GM19035 (cell line): Measurements from ENCODE around the gene SAA4.
"Not testable (repeated sequence)": the region's sequence is repeated elsewhere in the genome, so short reads cannot be mapped to it uniquely, and the experiment has no call there.

ENCODE experiments used
- ATAC-seq: cut with Tn5 transposase; IDR thresholded peaks from one replicate; pipeline ENCODE4 v1.9.1; 2021; ENCODE audit not compliant: unreplicated experiment

The SAA4 gene

DNA sequence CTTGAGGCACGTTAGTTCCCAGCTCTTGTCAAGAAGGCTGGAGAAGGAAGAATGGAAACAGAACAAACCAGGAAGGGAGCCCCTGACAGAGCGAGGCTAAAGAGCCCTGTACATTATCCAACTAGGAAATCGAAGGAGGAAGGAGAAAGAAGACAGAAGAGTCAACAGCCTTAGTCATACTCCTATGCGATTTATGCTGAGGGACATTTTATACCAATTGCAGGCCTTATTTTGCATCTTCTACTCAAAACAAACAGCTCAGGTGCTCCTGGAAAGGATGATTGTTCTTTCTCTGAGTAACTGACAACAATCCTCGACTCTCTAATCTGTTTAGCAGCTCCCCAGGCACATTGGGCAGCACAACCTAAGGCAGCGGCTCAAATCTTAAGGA lies 10.6 kb upstream of the SAA4 start:
- not testable (repeated sequence) for ATAC-seq

DNA sequence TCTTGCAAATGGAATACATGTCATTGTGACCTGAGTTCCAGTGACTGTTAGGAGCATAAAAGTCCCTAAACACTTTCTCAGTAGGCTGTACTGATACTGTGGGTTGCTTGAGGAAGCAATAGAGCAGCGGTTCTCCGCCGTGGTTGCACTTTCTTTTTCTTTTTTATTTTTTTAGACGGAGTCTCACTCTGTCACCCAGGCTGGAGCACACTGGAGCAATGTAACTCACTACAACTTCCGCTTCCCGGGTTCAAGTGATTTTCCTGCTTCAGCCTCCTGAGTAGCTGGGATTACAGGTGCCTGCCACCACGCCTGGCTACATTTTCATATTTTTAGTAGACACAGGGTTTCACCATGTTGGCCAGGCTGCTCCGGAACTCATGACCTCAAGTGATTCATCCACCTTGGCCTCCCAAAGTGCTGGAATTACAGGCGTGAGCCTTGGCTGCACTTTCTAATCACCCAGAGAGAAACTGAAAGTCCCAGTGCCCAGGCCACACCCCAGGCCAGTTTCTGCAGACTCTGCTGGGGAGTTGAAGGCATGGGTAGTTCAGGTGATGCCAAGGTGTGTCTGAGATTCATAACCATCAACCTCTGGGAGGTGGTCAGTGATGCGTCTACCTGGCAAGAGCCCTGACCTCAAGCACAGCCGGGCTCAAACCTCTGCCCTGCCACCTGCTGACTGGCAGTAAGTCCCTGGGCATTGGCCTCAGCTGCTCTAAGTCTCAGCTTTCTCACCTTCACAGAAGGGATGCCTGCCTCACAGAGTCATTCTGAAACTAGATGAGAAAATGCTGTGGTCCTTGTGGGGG lies 10.0 kb upstream of the SAA4 start:
- peak; percentile 76 for ATAC-seq

DNA sequence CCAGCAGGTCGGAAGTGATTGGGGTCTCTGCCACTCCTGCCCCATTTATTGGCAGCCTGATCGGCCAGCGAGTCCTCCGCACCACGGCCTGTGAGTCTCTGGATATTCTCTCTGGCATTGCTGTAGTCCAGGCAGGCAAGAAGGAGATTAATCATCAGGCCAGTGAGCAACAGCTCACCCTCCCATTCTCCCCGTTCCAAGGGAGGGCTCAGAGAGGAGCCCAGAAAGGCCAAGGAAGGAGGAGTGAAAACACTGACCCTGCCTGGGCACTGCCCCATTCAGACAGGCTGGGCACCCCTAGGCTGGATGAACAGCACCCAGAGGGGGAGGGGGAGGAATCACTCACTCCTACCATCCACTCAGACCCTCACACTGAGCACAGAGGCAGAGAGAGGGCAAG lies 8.8 kb upstream of the SAA4 start:
- no peak for ATAC-seq

DNA sequence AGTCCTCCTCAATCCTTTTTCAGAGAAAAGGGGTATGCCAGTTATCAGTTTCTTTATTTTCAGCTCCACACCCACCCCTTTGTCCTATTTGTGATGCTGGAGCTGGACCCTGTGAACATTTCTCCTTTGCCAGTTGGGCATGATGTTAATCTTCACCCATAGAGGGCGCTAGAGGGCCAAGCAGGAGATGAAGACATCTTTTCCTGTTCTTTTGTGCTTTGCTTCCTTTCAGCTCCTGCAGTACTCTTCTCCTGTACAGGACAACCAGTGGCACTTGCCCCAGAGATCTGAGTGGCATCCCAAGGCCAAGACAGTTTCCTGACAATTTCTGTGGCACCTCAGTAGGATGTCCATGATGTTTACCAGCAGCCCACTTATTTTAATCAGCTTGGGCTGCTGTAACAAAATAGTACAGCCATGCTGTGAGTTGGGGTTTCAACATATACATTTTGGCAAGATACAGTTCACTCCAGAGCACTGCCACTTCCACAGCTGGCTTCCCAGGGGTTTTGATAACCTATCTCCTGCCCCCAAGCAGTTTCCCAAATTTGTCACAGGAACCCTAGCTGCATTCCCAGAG lies 7.3 kb upstream of the SAA4 start:
- ATAC-seq = no peak

DNA sequence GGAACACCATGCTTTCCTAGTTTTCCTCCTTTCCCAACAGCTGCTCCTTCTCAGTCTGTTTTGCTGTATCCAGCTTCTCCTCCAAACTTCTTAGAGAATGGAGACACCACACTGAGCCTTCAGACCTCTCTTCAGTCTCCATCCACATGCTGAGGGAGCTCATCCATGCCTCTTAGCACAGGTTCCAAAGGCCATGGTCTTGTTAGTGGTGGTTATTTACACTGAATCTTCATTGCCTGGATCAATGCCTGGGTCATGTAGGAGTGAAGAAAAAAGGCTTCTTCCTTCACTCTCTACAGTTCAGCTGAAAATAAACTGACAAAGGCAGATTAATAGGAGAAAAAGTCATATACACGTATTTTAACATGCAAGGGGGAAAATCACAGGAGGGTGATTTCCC lies 3.1 kb upstream of the SAA4 start:
- ATAC-seq = no peak

DNA sequence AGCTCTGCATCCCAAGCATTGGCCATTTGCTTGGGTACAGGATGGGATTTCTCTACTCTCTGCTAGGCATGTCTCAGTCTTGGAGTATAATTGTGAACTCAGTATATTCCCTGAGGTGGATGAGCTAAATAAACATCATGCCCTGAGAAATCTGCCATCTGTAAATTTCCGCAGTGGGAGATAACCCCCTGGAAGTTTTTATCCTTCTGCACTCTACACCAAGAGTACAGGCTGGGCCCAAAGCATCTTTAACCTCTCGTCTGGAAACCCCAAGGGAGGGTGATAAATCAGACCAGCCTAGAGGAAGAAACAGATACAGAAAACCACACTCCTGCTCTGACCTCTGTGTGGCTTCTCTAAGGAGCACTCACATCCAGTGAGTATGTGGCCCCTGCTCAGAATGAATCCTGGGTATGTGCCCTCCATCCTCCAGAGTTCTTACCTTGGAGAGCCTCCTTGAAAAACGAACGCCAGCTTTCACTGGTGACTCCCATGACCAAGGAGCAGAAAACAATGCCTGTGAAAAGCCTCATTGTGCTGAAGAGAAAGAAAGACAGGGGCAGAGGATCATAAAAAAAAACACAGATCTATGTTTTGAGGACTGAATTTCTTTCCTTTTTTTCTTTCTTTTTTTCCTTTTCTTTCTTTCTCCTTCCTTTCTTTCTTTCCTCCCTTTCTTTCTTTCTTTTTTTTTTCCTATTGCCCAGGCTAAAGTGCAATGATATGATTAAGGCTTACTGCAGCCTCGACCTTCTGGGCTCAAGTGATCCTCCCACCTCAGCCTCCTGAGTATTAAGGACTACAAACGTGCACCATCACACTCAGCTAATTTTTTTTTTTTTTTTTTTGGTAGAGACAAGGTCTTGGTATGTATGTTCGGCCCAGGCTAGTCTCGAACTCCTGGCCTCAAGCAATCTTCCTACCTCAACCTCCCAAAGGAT lies 938 bp downstream of the SAA4 start:
- ATAC-seq = no peak

DNA sequence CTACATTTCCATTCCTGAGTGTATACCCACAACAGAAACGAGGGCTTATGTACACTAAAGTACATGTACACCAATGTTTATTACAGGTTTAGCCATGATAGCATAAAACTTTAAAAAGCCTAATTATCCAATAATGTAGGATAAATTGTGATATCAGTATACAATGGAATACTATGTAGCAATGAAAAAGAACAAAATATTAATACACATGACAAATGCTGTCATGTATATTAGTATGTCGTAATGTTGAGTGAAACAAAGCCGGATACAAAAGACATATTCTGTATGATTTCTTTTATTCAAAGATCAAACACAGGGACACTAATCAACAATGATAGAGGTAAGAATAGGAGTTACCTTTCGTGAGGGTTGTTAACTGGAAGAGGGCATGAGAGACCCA lies 2.7 kb downstream of the SAA4 start:
- ATAC-seq = no peak

DNA sequence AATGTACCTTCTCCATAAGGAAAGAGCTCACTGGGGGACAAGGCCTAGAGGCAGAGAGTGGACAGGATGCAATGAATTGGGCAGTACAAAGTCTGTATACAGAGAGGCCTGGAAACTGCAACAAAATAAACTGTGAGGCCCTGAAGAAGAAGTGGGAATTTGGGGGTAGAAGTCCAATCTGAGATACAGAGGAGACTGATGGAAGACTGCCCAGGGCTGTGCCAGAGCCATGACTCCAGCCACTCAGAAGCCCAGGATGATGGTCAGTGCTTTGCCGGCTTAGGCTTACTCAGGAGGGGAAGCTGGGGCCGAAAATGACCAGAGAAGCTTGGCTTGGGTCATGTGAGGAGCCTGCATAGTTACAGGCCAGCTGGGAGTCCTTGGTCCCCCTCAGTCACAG lies 5.7 kb downstream of the SAA4 start:
- ATAC-seq = no peak

DNA sequence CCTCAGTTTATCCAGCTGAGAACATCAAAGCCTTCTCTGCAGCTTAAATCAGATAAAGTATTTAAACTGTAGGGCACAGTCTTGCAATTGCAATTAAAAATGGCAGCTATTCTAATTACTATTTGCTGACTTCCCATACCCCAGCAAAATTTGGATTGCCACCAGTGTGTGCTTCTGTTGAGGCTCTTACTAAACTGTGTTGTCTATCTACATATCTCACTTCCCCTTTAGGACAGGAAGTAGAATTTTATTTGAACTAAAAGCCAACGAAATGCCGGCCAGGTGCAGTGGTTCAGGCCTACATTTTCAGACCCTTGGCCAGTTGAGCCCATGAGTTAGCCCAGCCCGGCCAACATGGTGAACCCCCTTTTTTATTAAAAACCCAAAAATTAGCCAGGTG lies 7.1 kb downstream of the SAA4 start:
- ATAC-seq = peak; percentile 97

DNA sequence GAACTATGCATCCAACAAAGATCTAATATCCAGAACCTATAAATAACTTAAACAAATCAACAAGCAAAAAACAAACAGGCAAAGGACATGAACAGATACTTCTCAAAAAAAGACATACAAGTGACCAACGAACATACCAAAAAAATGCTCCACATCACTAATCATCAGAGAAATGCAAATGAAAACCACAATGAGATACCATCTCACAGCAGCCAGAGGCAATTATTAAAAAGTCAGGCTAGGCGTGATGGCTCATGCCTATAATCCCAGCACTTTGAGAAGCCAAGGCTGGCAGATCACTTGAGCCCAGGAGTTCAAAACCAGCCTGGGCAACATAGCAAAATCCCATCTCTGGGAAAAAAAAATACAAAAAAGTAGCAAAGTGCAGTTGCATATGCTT lies 10.7 kb downstream of the SAA4 start:
- no peak for ATAC-seq

DNA sequence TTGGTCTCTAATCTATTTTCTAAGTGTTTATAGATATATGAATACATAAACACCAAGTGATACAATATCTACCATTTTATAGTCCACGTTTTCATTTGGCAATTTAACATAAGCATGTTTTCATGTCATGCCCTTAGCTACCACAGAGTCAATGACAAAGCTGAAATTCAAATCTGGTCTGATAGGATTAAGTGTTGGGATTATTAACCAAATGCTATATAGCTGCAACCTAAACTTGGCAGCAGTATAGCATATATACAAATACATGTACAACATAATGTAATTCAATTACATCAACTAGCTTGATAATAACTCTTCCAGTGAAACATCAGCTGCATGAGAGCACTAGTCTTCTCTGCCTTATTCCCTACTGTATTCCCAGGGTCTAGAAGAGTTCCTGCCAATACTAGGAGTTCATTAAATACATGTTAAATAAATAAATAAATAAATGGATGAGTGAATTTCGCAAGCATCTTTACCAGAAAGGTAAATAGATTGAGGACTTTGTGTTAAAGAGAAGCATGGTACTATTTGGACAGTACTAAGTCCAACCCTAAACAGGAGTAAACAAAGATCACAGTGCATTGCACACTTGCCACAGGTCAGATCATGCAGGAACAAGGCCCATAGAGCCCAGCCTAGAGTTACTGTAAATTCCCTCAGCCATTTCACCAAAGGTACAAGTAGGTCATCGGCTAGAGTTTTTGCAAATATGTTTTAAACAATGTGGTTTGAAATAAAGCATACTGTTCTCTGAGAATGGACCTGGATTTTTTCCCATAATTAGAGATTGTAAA lies 12.8 kb downstream of the SAA4 start:
- ATAC-seq = no peak

DNA sequence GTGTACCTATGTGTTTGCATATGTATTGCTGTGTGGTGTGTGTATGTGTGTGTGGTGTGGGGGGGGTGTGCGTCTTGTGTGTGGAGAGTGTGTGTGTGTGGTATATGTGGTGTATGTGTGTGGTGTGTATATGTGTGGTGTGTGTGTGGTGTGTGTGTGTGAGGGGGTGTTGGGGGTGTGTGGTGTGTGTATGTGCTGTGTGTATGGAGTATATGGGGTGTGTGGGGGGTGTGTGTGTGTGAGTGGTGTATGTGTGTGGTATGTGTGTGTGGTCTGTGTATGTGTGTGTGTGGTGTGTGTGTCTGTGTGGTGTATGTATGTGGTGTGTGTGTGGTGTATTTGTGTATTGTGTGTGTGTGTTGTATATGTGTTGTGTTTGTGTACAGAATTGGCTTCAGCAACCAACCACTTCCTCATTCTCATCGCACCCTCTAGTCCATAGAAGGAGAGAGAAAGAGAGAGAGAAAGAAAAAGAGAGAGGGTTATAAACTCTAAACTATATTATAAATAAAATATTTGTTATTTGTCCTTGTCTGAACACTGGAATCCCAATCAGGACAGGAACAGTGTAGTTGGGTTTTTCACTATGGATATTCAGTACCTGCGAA lies 13.7 kb downstream of the SAA4 start:
- no peak for ATAC-seq

DNA sequence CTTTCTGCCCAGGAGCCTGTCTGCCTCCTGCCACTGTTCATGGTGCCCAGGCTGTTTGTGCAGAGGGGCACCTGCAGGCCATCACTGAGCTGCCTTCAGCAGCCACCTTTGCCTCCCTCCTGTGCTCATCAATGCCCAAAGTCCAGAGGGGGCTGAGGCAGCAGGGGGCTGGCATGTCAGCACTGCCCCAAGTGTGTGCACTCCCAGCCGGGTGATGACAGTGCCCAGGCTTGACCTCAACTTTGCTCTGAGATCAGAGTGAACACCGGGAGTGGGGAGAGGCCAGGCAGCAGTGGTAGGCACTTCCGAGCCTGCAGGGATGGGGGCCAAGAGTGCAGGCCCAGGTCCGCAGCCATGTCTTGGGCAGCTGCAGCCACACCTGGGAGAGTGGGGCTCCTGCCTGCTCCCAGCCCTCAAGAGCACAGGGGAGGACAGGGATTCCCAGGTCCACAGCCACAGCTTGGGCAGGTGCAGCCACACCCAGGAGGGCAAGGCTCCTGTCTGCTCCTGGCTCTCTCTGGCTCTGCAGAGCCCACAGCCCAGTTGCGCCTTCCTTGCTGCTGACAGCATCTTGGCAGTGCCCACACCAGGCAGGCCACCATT lies 15.2 kb downstream of the SAA4 start:
- no peak for ATAC-seq

DNA sequence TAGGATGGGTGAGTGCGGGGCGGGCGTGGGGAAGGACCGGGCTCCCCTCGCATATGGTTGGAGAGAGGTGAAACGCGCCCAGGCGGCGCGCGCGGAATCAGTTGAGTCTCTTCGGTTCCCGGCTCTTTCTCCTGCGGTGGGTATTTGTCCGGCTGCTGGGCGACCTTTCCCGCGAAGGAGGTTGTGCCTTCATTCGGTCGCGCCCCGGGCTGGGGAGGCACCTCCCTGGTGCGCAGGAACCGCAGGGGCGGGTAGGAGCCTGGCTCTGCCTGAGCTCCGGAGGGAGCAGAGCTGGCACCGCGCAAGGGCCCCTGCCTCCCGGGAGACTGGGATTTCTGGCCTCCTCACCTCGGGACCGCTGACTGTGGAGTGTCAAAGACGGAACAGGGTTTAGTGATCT lies 27.5 kb downstream of the SAA4 start:
- no peak for ATAC-seq

DNA sequence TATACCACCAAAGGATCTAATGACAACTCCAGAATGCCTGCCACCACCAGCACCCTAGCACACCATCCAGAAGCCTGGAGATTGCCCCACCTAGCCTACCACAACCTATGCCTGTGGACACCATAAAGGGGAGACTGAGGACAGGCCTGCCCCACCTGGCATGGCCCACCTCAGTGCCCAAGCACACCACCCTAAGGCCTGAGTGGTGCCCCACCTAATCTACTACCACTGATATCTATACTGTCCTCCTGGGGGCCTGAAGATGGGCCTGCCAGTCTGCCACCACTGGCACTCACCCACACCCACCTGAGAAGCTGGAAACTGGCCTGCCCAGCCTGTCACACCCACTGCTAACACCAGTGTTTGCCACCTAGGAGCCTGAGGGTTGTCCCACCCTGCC lies 31.8 kb downstream of the SAA4 start:
- no peak for ATAC-seq

DNA sequence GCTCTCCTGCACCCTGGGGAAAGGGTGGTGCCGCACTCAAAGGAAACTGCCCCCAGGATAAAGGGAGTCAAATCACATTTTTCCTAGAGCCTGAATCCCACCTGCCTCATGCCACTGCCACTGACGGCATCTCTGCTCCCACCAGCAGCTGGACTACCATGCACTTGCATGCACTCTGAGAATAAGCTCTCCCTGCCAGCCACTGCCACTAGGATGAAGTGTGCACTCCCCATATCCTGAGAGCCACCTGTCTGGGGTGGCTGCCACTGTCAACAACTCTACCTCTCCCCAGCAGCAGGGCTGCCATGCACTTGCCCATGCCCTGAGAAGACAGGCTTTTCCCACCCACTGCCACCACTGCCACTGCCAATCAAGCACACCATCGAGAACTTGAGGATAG lies 32.4 kb downstream of the SAA4 start:
- no peak for ATAC-seq

DNA sequence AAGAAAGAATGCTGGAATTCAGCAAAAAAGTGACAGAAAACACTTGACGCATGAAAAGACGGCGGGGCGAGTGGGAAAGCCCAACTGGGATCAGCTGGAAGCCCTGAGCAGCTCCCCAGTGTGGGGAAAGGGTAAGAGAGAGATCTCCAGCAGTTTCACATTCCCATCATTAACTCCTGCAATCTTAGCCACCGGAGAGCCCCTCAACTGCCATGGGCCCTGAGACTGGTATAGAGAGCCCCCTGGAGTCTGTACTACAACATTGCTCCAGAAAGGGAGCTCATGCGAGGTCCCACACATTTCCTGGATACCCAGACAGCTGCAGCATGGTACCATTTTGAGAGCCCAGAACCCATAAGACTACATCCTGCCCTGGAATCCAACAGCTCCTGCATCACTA lies 32.9 kb downstream of the SAA4 start:
- ATAC-seq = no peak

DNA sequence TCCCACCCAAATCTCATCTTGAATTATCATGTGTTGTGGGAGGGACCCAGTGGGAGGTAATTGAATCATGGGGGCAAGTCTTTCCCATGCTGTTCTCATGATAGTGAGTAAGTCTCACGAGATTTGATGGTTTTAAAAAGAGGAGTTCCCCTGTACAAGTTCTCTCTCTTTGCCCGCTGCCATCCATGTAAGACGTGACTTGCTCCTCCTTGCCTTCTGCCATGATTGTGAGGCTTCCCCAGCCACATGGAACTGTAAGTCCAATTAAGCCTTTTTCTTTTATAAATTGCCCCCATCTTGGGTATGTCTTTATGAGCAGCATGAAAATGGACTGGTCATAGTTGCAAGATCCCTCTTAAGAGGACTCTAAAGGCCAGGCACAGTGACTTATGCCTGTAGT lies 38.9 kb downstream of the SAA4 start:
- ATAC-seq = not testable (repeated sequence)

DNA sequence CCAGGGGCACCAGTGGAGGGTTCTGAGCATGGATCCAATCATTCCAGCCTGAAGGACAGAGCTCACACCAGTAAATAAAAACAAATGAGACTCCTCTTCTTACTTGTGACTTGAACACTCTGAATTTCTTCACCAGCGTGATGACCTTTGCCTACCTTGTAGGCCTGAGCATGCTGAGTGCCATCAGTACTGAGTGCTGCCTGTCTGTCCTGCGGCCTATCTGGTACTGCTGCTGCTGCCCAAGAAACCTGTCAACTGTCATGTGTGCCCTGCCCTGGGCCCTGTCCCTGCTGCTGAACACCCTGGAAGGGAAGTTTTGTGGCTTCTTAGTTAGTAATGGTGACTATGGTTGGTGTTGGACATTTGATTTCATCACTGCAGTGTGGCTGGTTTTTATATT lies 40.1 kb downstream of the SAA4 start:
- no peak for ATAC-seq

DNA sequence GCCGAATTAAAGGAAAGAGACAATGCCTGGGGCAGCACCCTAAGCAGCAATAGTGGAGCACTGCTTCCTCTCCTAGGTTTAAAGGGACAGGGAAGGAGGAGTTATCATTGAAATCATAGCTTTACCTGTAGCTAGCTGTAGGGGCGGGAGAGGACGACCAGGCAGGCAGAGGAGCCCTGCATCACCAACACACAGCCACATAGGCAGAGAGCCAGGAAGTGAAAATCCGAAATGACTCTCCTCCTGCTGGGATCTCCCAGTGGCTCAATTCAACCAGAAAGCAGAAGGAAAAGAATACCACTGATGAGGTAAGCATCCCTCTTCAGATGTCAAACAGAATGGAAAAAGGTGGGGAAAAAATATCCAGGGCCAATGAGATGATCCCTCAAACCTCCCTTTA lies 43.6 kb downstream of the SAA4 start:
- ATAC-seq = no peak
